ENCODE data around the gene HEYL.

Gene HEYL

DNA sequence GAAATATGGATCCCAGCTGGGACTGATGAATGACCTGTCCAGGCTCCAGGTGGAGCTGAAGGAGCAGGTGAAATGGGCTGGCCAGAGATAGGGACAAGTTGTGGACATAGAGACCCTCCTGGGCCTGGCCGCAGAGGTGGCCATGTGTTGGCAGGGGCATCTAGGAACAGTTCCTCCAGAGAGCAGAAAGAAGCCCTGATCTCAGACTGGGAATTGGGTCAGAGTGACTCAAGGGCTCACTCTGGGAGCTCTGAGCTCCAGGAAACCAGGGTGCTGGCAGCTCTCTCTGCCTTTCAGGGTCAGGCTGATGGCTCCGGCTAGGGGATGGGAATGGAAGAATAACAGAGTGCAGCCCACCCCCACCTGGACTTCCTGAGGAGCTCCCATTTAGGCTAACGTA, 29.5 kb upstream of the HEYL start:
- H3K4me3 ChIP-seq (ENCODE audit: low read length), result no peak overlapping the region
- TF ChIP-seq, protein P1, sequence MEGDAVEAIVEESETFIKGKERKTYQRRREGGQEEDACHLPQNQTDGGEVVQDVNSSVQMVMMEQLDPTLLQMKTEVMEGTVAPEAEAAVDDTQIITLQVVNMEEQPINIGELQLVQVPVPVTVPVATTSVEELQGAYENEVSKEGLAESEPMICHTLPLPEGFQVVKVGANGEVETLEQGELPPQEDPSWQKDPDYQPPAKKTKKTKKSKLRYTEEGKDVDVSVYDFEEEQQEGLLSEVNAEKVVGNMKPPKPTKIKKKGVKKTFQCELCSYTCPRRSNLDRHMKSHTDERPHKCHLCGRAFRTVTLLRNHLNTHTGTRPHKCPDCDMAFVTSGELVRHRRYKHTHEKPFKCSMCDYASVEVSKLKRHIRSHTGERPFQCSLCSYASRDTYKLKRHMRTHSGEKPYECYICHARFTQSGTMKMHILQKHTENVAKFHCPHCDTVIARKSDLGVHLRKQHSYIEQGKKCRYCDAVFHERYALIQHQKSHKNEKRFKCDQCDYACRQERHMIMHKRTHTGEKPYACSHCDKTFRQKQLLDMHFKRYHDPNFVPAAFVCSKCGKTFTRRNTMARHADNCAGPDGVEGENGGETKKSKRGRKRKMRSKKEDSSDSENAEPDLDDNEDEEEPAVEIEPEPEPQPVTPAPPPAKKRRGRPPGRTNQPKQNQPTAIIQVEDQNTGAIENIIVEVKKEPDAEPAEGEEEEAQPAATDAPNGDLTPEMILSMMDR (conservative IDR thresholded peaks at IDR 0.05; ENCODE audit: low read depth, low read length), result no peak
- DNase-seq (ENCODE audit: low read depth), result no peak

DNA sequence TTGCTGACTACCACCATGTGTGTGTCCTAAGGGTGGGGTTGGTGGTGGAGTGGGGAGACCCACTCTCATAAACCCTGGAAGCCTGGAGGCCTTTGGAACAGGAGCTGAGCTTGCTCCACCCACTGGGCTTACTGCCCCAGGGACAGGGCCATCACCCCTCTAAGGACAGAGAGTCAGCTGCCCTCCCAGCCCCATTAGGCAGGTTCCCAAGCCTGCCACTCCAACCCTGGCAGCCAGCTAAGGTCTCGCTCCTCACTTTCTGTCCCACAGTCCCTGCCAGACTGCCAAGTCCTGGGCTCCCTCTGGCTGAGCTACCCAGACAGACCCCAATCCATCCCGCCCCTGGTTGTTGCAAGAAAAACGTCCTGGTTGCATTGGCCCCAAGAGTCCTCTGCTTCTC, 28.7 kb upstream of the HEYL start:
- TF ChIP-seq, protein P1 (conservative IDR thresholded peaks at IDR 0.05; ENCODE audit: low read depth, low read length), result no peak
- H3K4me3 ChIP-seq (ENCODE audit: low read length), result no peak overlapping the region
- no peak for DNase-seq (ENCODE audit: low read depth)

DNA sequence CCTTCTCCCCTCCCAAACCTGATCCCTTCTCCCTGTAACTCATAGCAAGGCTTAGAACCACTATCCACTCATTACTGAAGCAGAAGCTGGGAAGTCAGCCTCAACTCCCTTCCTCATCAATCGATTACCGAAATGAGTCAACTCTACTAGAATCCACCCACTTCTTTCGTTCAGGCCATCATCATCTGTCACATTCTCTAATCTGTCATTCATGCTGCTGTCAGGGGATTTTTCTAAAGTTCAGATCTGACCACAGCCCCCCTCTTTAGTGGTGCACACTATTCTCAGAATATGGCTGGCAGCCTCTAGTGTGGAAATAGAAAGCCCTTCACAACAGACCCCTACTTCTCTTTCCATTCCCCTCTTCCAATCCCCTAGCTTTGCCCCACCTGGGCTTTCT, 27.3 kb upstream of the HEYL start:
- TF ChIP-seq, protein P1 (conservative IDR thresholded peaks at IDR 0.05; ENCODE audit: low read depth, low read length), result no peak
- no peak for DNase-seq (ENCODE audit: low read depth)
- no peak overlapping the region for H3K4me3 ChIP-seq (ENCODE audit: low read length)

DNA sequence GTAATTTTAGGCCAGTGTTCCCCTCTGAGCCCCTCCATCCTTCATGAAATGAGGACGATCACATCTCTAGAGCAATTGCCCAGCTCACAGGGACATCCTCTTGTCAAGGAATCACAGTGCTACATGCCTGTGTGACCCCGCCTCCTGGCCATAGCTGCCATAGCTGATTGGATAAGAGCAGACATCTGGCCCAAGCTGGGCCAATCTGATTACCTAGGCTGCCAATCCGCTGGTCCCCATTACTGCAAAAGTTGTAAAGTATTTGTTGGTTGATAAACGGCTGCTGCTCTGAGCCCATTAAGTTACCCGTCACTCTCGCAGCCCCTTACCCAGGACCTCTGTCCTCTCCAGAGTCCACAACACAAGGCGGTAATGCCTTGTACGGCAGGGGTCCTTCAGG, 24.1 kb upstream of the HEYL start:
- DNase-seq (ENCODE audit: low read depth), result no peak
- TF ChIP-seq, protein P1 (conservative IDR thresholded peaks at IDR 0.05; ENCODE audit: low read depth, low read length), result no peak

DNA sequence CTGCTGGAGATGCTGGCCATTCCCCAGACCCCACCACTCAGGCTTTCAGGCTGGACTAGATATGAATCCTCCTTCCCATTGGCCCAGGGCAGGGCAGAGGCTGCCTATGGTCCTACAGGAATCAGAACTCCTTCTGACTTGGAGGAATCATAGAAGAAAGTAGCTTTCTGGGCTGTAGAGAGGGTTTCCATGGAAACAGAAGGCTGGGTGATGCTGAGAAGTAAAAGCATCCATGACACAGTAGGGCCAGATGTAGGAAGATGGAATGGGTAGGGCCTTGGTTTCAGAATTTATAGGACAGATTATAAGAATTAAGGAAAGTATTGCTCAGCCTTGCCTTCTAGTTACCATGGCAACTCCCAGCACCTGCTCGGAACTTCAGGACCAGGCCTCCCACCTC, 23.4 kb upstream of the HEYL start:
- DNase-seq (ENCODE audit: low read depth), result no peak

More for the DNA sequence above, 24.1 kb upstream of the HEYL start:
- no peak overlapping the region for H3K4me3 ChIP-seq (ENCODE audit: low read length)

DNA sequence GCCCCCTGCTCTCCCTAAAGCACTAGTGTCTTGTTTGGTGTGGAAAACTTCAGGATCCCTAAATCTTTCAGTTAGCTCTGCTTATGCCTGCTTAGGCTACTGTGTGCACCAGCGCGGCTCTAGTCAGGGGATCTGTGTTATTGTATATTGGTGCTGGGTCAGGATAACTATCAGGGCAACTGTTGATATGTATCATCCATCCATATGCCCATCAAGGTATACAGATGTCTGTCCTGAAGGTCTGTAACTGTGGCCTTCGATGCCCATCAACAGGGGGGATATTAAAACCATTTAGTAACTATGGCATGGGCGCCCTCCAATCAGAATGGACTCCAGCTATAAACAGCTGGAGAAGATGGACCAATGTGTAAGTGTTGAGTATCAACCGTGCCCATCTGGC, 20.1 kb upstream of the HEYL start:
- TF ChIP-seq, protein P1 (conservative IDR thresholded peaks at IDR 0.05; ENCODE audit: low read depth, low read length), result no peak

More for the DNA sequence above, 23.4 kb upstream of the HEYL start:
- TF ChIP-seq, protein P1 (conservative IDR thresholded peaks at IDR 0.05; ENCODE audit: low read depth, low read length), result no peak
- no peak overlapping the region for H3K4me3 ChIP-seq (ENCODE audit: low read length)

DNA sequence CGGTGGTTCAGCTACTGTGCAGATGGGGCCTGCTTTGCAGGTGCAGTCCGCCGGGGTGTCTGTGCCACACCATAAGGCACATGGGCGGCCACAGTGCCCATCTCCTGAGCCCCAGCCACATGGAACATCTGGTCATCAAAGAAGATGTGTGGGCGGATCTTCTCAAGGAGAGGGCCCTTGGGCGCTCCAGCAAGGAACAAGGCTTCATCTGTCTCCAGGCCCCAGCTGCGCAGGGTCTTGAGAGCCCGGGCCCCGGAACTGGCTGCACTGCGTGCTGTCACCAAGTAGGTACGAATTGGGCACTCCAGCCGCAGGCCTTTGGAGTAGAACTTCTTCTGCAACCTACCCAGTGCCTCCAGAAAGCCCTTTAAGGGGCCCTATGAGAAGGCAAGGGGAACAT, 19.7 kb upstream of the HEYL start:
- TF ChIP-seq, protein P1 (conservative IDR thresholded peaks at IDR 0.05; ENCODE audit: low read depth, low read length), result no peak
- DNase-seq (ENCODE audit: low read depth), result no peak
- H3K4me3 ChIP-seq (ENCODE audit: low read length), result no peak overlapping the region

More for the DNA sequence above, 20.1 kb upstream of the HEYL start:
- H3K4me3 ChIP-seq (ENCODE audit: low read length), result no peak overlapping the region
- no peak for DNase-seq (ENCODE audit: low read depth)
